Stromal cell of bone marrow (primary cell): Measurements from ENCODE around the gene TMEM131.
"Not testable (repeated sequence)": the region's sequence is repeated elsewhere in the genome, so short reads cannot be mapped to it uniquely, and the experiment has no call there.

ENCODE experiments used
- DNase-seq: peaks from one replicate; pipeline ENCODE4 v3.0.0-alpha.2; 2012; ENCODE audit warnings: low read depth

The TMEM131 gene

DNA sequence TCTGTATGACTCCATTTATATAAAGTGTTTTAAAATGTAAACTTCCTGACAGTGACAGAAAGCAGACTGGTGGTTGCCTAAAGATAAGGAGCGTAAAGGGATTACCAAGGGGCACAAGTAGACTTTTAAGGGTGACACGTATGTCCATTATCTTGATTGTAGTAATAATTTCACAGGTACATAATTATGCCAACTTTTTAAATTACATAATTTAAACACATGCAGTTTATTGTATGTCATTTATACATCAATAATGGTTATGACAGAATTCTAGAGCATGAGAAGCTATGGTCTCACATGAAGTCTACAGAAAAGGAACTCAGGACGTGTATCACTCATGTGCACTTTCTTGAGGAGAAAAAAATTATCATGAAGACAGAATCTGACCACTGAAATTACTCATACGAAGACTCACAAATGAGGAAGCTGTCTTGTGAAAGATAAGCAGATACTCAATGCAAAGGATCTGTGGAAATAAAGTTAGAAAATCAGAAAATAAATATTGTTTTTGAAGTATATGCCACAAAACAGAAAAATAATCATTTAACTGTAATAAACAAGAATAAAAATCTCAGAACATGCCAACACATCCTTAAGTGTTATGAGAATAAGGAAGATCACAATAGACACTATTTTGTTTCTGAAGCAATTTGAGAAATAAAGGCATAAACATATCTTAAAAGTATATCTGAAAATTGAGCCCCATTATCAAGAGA, 84.4 kb downstream of the TMEM131 start:
- peak; percentile 9 for DNase-seq

DNA sequence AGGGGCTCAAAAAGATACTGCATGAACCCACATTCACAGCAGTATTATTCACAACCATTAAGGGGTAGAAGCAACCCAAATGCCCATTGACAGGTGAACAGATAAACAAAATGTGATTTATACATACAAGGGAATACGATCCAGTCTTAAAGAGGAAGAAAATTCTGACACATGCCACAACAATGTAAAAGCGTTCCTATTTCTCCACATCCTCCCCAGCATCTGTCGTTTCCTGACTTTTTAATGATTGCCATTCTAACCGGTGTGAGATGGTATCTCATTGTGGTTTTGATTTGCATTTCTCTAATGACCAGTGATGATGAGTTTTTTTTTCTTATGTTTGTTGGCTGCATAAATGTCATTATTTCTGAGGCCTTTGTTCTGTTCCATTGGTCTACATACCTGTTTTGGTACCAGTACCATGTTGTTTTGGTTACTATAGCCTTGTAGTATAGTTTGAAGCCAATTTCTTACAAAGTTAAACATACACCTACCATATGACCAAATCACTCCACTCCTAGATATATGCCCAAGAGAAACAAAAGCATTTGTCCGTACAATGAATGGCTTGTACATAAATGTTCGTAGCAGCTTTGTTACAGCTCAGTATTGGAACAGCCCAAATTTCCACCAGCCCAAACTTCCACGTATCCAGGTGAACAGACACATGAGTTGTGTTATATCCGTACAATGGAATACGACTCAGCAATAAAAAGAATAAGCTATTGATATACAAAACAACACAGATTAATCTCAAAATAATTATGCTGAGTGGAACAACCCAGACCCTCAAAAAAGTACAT, 85.1 kb downstream of the TMEM131 start:
- DNase-seq, result no peak

DNA sequence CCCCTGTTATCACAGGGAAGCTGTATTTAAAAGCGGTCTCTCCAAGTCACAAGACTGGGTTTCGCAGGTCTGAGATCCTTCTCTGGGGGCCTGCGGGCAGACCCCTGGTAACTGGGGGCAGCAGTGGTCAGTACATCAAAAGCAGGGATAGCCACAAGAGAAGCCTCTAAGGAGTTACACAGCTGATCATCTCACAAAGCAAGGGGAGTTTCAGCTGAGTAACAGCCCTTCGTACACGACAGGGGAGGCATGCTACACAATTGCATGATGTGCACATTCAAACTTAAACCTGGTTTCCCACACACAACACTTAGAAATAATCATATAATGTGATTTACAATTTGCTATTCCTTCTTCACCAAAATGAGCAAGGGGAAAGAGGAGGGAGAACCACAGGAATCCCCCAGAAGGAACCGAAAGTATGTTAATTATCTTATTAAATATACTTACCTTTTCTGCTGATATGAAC, 87.5 kb downstream of the TMEM131 start:
- DNase-seq, result no peak

DNA sequence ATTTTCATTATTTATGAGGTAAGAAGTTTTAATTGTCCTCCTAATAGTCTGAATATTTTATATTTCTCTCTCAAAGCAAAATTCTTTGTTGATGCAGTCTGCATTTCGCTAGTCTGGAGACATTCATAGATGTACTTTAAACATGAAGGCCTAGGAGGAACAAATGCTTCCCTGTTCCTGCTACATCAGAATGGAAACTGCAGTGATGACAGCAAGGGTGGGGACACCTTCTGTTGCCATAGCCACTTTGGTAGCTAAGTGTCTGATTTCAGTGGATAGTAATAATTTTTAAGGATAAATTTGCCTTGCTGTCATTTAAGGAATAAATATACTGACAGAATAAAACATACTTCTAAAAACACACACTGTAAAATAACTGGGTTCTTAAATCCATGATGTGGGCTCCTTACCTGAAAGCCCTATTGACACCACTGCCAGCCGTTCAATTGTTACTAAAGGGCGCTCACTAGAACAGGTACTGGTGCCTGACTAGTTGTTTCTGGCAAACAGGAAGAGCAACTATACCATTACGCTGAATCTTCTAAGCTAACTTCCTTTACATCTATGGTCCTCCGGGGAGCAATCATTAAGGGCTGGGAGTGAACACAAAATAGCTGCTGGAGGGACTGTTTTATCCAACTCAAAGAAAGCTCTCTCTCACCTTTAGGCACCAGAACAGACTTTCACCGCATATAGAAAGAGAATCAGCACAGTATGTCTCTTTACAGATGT, 88.2 kb downstream of the TMEM131 start:
- DNase-seq, result no peak

DNA sequence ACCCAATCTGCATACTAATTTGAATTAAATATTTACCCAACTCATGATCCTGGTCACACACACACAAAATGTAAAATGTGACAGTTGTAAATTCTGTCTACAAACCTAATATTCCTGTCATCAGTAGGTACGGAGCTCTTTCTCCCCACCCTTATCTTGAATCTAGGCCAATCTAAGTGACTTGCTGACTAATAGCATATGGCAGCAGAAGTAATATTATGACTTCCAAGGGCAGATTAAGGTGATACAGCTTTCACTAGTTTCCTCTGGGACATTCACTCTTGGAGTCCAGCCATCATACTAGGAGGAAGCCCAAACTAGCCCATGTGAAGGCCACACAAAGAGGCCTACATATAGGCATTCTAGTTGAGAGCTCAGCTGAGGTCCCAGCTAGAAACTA, 89.4 kb downstream of the TMEM131 start:
- DNase-seq, result no peak

DNA sequence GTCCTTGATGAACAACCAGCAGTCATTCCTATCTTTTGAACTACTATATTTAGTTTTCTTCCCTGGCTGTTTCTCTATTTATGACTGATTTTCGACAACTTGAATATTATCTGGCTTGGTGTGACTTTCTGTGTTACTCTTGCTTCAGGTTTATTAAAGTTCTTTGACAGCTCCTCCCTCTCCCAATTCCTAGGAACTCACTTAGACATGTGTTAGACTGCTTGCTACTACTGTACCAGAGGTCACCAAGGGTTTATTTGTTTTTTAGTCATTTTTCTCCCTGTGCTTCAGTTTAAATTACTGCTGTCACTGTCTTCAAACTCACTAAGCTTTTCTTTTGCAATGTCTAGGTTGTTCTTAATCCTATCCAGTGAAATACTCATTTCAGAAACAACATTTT, 90.5 kb downstream of the TMEM131 start:
- no peak for DNase-seq

DNA sequence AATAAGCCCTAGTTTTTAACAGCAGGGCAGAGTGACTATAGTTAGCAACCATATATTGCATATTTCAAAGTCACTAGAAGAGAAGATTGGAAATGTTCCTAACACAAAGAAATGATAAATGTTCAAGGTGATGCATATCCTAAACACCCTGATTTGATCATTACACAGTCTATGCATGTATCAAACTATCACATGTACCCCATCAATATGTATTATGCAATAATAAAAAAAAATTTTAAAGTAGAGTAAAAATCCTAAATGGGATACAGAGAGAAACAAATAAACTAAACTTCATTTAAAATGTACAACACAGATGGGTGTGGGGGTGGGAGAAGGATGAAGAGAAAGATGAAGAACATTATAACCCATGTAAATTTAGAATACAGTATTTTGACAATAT, 93.9 kb downstream of the TMEM131 start:
- no peak for DNase-seq

DNA sequence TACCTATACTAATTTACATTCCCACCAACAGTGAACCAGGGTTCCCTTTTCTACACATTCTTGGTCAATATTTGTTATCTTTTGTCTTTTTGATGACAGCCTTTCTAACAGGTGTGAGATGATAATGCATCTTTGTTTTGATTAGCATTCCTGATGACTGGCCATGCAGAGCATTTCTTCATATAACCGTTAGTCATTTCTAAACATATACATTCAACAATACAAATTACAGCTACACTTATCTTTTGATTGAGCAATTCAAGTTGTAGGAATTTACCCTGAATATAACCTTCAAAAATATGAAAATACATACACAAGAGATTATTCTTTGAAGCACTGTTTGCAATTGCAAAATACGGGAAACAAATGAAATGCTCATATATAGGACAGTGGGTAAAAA, 94.9 kb downstream of the TMEM131 start:
- no peak for DNase-seq

DNA sequence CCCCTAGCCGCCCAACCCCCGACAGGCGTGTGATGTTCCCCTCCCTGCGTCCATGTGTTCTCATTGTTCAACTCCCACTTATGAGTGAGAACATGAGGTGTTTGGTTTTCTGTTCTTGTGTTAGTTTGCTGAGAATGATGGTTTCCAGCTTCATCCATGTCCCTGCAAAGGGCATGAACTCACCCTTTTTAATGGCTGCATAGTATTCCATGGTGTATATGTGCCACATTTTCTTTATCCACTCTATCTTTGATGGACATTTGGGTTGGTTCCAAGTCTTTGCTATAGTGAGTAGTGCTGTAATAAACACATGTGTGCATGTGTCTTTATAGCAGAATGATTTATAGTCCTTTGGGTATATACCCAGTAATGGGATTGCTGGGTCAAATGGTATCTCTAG, 102.7 kb downstream of the TMEM131 start:
- not testable (repeated sequence) for DNase-seq

DNA sequence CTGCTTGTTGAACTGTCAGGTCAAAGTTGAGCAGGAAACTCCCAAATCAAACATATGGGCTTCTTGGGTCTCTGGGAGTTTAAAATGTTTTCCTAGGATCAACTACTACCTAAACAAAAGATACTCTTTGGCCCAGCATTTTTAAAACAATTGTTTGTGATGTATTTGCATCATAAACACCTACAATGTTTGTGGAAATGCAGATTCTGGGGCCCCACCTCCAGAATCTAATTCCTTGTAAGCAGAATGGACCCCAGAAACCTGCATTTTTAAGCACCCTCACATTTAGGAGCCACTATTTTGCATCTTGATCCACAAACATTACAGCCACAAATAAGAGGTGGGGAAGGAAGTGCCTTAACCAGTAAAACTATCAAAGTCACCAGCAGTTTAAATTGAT, 104.1 kb downstream of the TMEM131 start:
- DNase-seq, result no peak

DNA sequence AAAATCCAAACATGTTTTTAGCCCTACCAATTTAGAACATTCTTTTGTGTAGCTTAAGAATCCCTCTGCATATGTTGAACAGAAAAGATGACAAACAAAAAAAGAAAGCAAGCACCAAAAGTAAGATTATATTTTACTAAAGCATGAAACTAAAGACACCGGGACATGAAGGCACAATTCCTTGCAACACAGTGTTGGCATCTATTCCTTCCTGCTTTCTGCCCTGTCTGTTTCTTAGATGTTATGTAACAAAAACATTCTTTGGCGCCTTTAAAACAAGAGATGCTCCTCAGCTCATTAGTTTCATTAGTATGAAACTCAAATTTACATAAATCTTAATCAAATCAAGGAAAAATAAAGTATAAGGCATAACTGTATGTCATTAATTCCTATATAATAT, 106.6 kb downstream of the TMEM131 start:
- no peak for DNase-seq

DNA sequence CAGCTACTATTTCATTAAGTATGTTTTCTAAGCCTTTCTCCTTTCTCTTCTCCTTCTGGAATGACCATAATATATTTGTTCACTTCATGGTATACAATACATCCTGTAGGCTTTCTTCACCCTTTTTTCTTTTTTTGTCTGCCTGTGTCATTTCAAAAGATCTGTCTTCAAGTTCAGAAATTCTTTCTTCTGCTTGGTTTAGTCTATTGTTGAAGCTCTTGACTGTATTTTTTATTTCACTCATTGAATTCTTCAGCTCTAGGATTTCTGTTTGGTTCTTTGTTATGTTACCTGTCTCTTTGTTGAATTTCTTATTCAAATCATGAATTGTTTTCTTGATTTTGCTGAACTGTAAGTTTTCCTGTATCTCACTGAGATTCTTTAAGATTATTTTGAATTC, 109.9 kb downstream of the TMEM131 start:
- no peak for DNase-seq

DNA sequence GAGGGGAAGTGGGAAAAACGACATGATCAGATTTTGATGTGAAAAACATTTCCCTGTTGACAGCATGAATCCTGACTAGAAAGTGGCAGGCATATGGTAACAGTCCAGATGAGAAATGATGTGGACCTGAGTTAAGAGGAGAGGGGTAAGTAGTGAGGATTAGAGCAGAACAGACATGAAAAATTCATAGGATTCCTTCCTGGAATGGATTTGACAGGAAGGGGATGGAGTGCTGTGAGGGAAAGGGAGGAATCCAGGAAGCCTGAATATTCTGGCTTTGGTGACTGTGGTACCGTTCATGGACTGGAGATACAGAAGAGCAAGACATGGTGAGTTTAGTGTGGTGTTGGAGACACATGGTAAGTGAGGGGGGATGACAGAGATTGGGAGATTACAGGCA, 115.4 kb downstream of the TMEM131 start:
- DNase-seq, result no peak

DNA sequence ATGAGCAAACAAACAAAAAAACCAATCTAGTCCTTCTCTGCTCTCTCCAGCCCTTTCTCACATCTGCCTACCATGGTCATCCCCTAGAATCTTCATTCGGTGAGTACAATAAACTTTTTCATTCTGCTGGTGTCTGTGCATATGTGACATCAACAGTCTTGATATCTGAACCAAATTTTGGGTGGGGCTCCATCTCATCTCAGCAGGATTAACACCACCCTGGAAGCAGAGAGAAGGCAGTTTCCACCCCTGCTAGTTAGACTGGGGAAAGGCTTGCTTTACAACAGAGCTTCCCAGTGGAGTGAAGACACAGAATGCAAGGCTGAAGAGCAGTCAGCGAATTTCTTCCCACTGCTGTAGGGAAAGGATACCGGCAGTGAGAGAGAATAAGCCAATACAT, 116.9 kb downstream of the TMEM131 start:
- no peak for DNase-seq

DNA sequence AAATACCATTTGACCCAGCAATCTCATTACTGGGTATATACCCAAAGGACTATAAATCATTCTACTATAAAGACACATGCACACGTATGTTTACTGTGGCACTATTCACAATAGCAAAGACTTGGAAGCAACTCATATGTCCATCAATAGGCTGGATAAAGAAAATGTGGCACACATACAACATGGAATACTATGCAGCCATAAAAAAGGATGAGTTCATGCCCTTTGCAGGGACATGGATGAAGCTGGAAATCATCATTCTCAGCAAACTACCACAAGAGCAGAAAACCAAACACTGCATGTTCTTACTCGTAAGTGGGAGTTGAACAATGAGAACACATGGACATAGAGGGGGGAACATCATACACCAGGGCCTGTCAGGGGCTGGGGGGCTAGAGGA, 117.4 kb downstream of the TMEM131 start:
- not testable (repeated sequence) for DNase-seq

DNA sequence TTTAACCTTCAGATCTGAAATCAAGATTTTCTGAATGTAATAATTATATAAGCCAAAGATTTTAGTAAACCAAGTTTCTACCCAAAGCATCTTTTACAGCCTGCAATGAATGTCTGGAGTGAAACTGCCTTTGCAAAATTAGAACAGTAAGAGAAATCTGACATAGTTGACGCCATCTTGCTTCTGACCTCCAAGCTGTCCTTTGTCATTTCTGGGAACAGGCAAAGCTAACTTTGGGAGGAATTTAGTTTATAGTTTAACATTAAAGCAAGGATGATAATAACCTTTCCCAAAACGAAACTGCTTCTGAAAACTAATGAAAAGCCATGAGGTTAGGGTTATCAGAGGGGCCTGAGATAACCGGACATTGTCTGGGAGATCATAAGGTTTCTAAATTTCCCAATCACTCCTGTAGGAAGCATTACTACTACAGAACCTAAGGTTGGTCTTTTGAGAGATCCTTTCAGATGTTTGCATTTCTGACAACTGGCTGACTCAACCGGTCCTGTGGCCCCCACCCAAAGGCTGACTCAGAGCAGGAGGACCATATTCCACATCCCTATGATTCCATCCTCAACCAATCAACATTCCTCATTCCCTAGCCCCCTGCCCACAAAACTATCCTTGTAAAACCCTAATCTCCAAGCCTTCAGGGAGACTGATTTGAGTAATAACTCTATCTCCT, 124.5 kb downstream of the TMEM131 start:
- peak; percentile 66 for DNase-seq

DNA sequence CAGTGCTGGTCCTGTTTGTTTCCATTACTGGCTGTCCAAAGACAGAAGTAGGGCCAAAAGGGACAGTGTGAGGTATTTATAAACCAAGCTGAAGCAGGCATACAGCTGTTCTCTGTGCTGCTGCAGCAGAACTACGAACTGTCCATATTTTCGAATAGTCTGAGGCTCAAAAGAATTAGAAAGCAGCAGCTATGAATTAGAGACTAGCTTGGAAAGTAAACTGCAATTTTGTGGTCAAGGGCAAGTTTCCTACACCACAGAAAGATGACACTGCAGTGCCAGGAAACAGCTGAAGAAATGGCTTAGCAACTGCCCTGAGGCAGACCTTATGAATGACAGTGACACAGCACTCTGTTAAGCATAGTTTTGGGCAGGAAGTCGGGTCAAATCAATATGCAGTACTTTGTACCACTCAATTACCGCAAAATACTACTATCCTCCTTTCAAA, 125.3 kb downstream of the TMEM131 start:
- peak; percentile 88 for DNase-seq

DNA sequence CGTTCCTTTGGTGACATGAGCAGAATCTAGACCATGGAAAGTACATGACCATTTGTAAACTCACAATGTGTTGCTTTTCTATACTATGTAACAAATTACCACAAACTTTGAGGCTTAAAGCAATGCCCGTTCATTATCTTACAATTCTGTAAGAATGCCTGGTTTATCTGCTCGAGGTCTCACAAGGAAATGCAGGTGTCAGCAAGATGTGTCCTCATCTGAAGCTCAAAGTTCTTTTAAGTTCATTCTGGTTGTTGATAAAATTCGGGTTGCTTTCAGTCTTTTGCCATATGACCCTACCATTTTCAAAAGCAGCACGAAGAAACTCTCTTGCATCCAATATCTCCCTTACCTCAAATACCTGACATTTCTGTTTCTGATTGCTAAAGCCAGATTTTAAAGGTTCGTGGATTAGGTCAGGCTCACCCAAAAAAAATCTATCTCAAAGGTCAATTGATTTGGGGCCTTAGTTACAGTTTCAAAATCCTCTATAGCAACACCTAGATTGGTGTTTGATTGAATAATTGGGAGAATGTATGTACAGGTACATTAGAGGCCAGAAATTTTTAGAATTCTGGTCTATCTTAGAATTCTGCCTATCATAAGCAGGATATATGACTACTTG, 125.9 kb downstream of the TMEM131 start:
- no peak for DNase-seq

DNA sequence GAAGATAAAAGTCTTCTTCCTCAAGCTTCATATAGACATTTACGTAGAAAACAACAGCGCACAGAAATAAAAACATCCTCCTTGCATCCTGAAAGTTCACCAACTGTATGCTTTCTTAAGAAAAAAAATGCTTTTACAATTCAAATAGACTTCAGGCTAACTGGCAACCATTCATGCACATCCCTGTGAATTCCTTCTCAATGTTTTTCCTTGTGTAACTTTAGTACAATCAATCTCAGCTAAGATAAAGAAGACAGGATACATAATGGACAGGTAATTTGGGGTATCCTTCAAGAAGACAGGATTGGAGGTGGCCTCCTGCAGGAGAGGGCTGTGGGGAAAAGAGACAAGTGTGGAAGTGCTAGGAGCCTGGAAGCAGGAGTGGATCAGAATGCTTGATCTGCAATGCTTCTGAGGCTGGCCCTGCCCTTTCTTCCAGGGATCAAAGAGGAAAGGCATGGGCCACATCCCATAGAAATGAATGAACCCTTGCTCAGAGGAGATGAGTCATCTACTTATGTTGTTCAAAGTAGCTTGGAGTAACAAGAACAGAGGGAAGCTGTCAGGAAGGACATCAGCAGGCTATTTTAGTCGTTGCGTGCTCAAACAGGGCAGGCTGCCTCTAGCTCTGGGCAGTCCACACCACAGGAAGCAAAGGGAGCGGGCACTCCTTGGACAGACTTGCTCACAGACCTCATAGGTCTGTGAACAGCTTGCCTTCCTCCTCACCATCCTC, 126.6 kb downstream of the TMEM131 start:
- peak; percentile 91 for DNase-seq

DNA sequence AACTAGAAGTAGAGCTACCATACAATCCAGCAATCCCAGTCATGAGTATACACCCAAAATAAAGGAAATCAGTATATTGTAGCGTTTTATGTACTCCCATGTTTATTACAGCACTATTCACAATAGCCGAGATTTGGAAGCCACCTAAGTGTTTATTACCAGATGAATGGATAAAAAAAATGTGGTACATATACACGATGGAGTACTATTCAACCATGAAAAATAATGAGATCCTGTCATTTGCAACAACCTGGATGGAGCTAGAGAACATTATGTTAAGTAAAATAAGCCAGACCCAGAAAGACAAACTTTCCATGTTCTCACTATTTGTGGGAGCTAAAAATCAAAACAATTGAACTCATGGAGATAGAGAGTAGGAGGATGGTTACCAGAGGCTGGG, 131.9 kb downstream of the TMEM131 start:
- DNase-seq, result no peak

DNA sequence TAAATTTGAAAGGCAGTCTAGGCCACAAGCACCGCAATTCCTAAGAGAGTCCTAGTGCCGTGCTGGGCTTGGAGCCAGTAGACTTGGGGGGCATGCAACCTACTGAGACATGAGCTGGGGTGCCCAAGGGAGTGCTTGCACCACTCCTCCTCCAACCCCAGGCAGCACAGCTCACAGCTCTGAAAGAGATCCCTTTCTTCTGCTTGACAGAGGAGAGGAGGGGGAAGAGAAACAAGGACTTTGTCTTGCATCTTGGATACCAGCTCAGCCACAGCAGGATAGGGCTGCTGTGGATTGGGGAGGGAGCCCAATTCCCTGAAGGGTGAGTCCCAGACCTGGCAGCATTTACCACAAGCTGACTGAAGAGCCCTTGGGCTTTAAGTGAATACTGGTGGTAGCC, 134.6 kb downstream of the TMEM131 start:
- DNase-seq, result no peak
